Smooth muscle cell of the pulmonary artery (primary cell): ENCODE data around the gene MYCBP. TPM values are rescaled to one million over a fixed set of nuclear protein-coding genes. Genes with fewer than 3 reads are reported as not detected.

Experiments used
- total RNA-seq: library from RNA; depleted of rRNA; stranded (reverse); fragments of >200 nt; gene quantifications from 2 replicates; pipeline ENCODE4 v1.2.3, GENCODE V29; 2014

The MYCBP gene
- total RNA-seq: 2.7 and 4.3 TPM in 2 replicates

GRCh38 chr1:38873027-38873969 lies at the start of gene MYCBP:
TSS of gene MYCBP (minus strand) at chr1:38873348. CDS start at chr1:38873305, 43 bp downstream.

GRCh38 chr1:38881487-38881886 lies 8.3 kb upstream of the MYCBP start, which contains the start of gene GJA9:
TSS of gene GJA9 (minus strand) at chr1:38881587. CDS start at chr1:38876098, 5,489 bp downstream.

GRCh38 chr1:38859561-38860453 lies 13.3 kb downstream of the MYCBP start, which contains the start of gene RRAGC:
TSS of gene RRAGC (minus strand) at chr1:38859772. CDS start at chr1:38859646, 126 bp downstream.

Other genes starting within 250 kb of the MYCBP start
- gene RRAGC, start 13.6 kb downstream of the MYCBP start, total RNA-seq: 34.7 and 39.4 TPM in 2 replicates
- gene GJA9, start 8.2 kb upstream of the MYCBP start, total RNA-seq: 0.07 TPM in 1 of 2 replicates, not detected in the other
- gene RHBDL2, start 68.5 kb upstream of the MYCBP start, total RNA-seq: 0.46 and 0.91 TPM in 2 replicates
- 45.0 and 49.9 TPM in 2 replicates for gene AKIRIN1, start 117.9 kb upstream of the MYCBP start, total RNA-seq
- 272 and 330 TPM in 2 replicates for gene NDUFS5, start 153.0 kb upstream of the MYCBP start, total RNA-seq